ENCODE measurements around the gene KCNQ1.

DNA sequence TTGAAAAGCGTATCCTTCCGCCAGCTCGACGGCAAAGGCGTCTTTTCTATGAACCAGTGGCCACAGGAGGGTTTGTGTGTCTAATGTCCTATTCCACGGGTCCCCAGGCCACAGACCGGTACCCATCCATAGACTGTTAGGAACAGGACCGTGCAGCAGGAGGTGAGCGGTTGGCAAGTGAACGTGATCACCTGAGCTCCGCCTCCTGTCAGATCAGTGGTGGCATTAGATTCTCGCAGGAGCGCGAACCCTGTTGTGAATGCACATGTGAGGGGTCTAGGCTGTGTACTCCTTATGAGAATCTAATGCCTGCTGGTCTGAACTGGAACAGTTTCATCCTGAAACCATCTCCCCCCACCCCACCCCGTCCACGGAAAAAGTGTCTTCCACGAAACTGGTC lies 317.6 kb downstream of the KCNQ1 start:
- TF ChIP-seq CTCF (IDR thresholded peaks at IDR 0.05), result no peak
- no peak for TF ChIP-seq POLR2A (IDR thresholded peaks at IDR 0.05)

Data from adrenal gland (tissue), 5 donors.